Thymus (tissue), 11 donors: ENCODE measurements around the gene S100P. TPM values are rescaled to one million over a fixed set of nuclear protein-coding genes. Genes with fewer than 3 reads are reported as not detected.
"Not testable (repeated sequence)": the region's sequence is repeated elsewhere in the genome, so short reads cannot be mapped to it uniquely, and the experiment has no call there.

Source experiments
- DNase-seq, 9 donors: peaks; one replicate each; pipeline ENCODE4 v3.0.0-alpha.2; 2013; ENCODE audit warnings: low spot score in 9 of 9, low read depth in 6 of 9, missing footprints in 1 of 9
- H3K27ac ChIP-seq, 2 donors: one replicate each; pipeline ENCODE4 v1.5.1; 2013; ENCODE audit warnings: control low read depth in 1 of 2, low read depth in 1 of 2, low read length in 1 of 2, mild to moderate bottlenecking in 1 of 2, moderate library complexity in 1 of 2
- H3K27me3 ChIP-seq, 2 donors: one replicate each; pipeline ENCODE4 v1.5.1; 2013; ENCODE audit warnings: low read length in 1 of 2; ENCODE audit not compliant: control insufficient read depth in 2 of 2, insufficient read depth in 1 of 2
- H3K36me3 ChIP-seq, 2 donors: one replicate each; pipeline ENCODE4 v1.5.1; 2013; ENCODE audit warnings: low read length in 1 of 2, mild to moderate bottlenecking in 1 of 2, moderate library complexity in 1 of 2; ENCODE audit not compliant: control insufficient read depth in 2 of 2, insufficient read depth in 2 of 2
- H3K4me1 ChIP-seq, 2 donors: one replicate each; pipeline ENCODE4 v1.5.1; 2013; ENCODE audit warnings: low read length in 2 of 2; ENCODE audit not compliant: control insufficient read depth in 2 of 2, insufficient read depth in 2 of 2
- H3K4me3 ChIP-seq, 2 donors: one replicate each; pipeline ENCODE4 v1.5.1; 2013; ENCODE audit warnings: low read length in 2 of 2, control low read depth in 1 of 2, mild to moderate bottlenecking in 1 of 2
- H3K9me3 ChIP-seq, 2 donors: one replicate each; pipeline ENCODE4 v1.5.1; 2013; ENCODE audit warnings: low read length in 1 of 2, mild to moderate bottlenecking in 1 of 2; ENCODE audit not compliant: control insufficient read depth in 2 of 2, insufficient read depth in 1 of 2
- WGBS: extraction: QIAGEN DNeasy Blood & Tissue Kit; methylation state at CpG from one replicate; pipeline ENCODE4 v1.1.7; 2013; 5-methylcytosine and 5-hydroxymethylcytosine counted together
- polyA plus RNA-seq: library from polyadenylated mRNA; stranded (reverse); fragments of 200-250 nt; gene quantifications from one replicate; pipeline ENCODE4 v1.2.3, GENCODE V29; 2013
- total RNA-seq: library from RNA; stranded (reverse); fragments of 120-200 nt; gene quantifications from one replicate; pipeline ENCODE4 v1.2.4, GENCODE V29; 2013
- donor health status: healthy.

Gene S100P
- total and polyA plus RNA-seq, 2 donors: 9.7 to 32.8 TPM

DNA sequence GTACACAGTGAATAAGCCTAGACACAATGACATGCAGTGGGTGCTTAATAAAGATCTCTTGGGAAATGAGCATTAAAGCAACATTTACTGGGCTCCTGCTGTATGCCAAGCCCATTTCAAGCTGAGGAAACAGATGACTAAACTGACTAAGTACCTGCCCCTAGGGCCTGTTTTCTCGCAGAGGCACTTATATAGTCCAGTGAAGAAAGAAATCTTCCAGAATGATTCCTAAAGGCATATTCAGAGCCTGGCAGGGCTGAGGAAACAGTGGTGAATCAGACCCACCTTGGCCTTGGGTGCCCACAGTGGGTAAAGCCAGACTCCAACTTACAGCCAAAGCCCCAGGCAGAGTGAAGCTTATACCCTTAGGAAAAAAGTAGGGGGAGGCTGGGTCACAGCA lies 22.0 kb upstream of the S100P start:
- H3K9me3 ChIP-seq: no peaks in the 10 kb centered on the region
- DNase-seq: no peak
- 98% methylated on average over 1 of the region's 1 CpG for WGBS
- no peak overlapping the region for H3K27ac ChIP-seq
- H3K36me3 ChIP-seq: peaks cover 3 to 11% of the 10 kb centered on the region in 2 donors
- H3K4me3 ChIP-seq: no peak overlapping the region
- H3K27me3 ChIP-seq: no peaks in the 10 kb centered on the region
- H3K4me1 ChIP-seq: peaks cover 13 to 21% of the 10 kb centered on the region in 2 donors

DNA sequence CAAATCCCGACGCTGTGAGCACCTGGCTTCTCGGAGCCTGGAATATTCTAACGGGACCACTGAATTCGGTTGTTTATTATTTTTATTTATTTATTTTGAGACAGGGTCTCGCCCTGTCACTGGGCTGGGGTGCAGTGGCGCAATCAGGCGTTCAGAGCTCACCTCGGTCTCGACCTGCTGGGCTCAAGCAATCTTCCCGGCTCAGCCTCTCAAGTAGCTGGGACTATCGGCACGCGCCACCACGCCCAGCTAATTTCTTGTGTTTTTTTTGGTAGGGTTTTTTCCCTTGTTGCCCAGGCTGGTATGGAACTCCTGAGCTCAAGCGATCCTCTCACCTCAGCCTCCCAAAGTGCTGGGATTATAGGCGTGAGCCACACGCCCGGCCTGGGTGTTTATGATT lies 21.5 kb upstream of the S100P start:
- no peak for DNase-seq
- no peak overlapping the region for H3K27ac ChIP-seq
- H3K27me3 ChIP-seq: no peaks in the 10 kb centered on the region
- no peak overlapping the region for H3K4me3 ChIP-seq
- no peaks in the 10 kb centered on the region for H3K9me3 ChIP-seq
- peaks cover 3 to 12% of the 10 kb centered on the region in 2 donors for H3K36me3 ChIP-seq
- 98% methylated on average over 19 of the region's 19 CpGs for WGBS
- peaks cover 13 to 25% of the 10 kb centered on the region in 2 donors for H3K4me1 ChIP-seq

DNA sequence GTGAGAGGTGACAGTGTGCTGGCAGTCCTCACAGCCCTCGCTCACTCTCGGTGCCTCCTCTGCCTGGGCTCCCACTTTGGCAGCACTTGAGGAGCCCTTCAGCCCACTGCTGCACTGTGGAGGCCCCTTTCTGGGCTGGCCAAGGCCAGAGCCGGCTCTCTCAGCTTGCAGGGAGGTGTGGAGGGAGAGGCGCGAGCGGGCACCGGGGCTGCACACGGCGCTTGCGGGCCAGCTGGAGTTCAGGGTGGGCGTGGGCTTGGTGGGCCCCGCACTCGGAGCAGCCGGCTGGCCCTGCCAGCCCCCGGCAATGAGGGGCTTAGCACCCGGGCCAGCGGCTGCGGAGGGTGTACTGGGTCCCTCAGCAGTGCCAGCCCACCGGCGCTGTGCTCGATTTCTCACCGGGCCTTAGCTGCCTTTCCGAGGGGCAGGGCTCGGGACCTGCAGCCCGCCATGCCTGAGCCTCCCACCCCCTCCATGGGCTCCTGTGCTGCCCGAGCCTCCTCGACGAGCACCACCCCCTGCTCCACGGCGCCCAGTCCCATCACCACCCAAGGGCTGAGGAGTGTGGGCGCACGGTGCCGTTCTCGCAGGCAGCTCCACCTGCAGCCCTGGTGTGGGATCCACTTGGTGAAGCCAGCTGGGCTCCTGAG lies 21.0 kb upstream of the S100P start:
- not testable (repeated sequence) for H3K27ac ChIP-seq, H3K9me3 ChIP-seq, DNase-seq, H3K4me3 ChIP-seq, H3K27me3 ChIP-seq
- WGBS: 95% methylated on average over 34 of the region's 34 CpGs
- Histone ChIP-seq H3K4me1 (peaks cover 13 to 27% of the 10 kb centered on the region in 2 donors), H3K36me3 (peaks cover 6 to 17% of the 10 kb centered on the region in 2 donors)

DNA sequence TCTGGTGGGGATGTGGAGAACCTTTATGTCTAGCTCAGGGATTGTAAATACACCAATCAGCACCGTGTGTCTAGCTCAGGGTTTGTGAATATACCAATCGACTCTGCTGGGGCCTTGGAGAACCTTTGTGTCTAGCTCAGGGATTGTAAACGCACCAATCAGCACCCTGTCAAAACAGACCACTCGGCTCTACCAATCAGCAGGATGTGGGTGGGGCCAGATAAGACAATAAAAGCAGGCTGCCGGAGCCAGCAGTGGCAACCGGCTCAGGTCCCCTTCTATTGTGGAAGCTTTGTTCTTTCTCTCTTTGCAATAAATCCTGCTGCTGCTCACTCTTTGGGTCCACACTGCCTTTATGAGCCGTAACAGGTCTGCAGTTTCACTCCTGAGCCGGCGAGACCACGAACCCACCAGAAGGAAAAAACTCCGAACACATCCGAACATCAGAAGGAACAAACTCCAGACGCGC lies 20.5 kb upstream of the S100P start:
- WGBS: 35% methylated on average over 14 of the region's 14 CpGs
- H3K27me3 ChIP-seq, H3K9me3 ChIP-seq: not testable (repeated sequence)
- Histone ChIP-seq H3K36me3 (peaks cover 6 to 18% of the 10 kb centered on the region in 2 donors), H3K4me3 (peak overlapping the region; percentile 63), H3K27ac (peak overlapping the region; percentile 88 to 94), H3K4me1 (peaks cover 13 to 27% of the 10 kb centered on the region in 2 donors)
- DNase-seq: peak in 1 of 9 donors; percentile 45

DNA sequence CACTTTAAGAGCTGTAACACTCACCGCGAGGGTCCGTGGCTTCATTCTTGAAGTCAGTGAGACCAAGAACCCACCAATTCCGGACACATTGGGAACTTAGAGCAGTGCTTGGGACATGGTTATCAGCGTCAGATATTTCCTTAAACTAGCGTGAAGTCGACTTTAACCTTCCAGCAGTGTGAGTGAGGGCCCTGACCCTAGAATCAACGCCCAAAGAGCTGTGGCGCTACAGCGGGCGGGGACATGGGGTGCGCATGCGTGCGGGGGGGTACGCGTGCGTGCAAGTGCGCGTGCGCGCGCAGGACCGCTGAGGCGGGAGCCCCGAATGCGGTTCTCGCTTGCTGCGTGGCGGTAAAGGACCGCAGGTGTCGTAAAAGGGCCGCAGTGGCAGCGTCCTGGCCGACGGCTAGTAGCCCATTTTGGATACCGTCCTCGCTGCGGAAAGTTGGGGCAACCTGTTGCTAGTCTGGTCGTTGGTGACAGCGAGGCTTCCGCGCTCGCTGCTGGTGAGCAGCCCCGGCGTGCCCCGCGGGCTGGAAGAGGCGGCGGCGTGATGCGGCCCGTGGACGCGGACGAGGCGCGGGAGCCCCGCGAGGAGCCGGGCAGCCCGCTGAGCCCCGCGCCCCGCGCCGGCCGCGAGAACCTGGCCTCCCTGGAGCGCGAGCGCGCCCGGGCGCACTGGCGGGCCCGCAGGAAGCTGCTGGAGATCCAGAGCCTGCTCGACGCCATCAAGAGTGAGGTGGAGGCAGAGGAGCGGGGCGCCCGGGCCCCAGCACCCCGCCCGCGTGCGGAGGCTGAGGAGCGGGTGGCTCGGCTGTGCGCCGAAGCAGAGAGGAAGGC lies 19.8 kb upstream of the S100P start:
- H3K4me1 ChIP-seq: peaks cover 13 to 27% of the 10 kb centered on the region in 2 donors
- under 1% methylated on average over 89 of the region's 89 CpGs for WGBS

DNA sequence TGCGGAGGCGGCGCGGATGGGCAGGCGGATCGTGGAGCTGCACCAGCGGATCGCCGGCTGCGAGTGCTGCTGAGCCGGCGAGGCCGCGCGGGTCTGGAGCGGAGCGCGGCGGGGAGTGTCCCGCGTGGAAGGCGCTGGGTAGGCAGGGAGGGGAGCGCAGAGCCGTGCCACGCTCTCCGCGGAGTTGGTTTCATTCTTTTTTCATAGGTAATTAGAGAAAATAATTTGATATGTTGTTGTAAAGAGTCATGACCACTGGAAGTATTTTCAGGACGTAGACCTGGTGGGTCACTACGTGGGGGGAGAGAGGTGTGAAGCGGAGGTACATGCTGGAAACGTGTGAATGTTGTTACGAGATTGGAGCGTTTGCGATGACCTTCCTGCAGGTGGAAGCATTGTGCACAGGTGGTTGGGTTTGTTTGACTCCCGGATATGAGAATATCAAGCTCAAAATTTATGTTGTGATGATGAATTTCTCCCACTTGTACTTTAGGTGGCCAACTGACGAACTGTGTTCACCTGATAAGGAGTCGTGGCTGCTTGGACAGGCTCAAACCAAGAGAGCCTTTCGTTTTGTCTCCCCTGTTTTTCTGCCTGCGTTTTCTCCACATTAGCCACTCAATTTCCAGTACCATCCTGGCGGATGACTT lies 19.1 kb upstream of the S100P start:
- peak overlapping the region; percentile 63 for H3K4me3 ChIP-seq
- H3K27ac ChIP-seq: peak overlapping the region; percentile 72 to 94
- peaks cover 13 to 18% of the 10 kb centered on the region in 2 donors for H3K36me3 ChIP-seq
- 5% methylated on average over 40 of the region's 40 CpGs for WGBS
- no peaks in the 10 kb centered on the region for H3K27me3 ChIP-seq
- peak in 8 of 9 donors; percentile 54 to 89 (median 70) for DNase-seq
- no peaks in the 10 kb centered on the region for H3K9me3 ChIP-seq
- H3K4me1 ChIP-seq: peaks cover 13 to 27% of the 10 kb centered on the region in 2 donors

More for the DNA sequence above, 19.8 kb upstream of the S100P start:
- Histone ChIP-seq H3K27ac (peak overlapping the region; percentile 88 to 94), H3K4me3 (peak overlapping the region; percentile 63), H3K27me3 (no peaks in the 10 kb centered on the region), H3K36me3 (peaks cover 13 to 18% of the 10 kb centered on the region in 2 donors), H3K9me3 (no peaks in the 10 kb centered on the region)
- DNase-seq: peak; percentile 83 to 95 (median 86)

DNA sequence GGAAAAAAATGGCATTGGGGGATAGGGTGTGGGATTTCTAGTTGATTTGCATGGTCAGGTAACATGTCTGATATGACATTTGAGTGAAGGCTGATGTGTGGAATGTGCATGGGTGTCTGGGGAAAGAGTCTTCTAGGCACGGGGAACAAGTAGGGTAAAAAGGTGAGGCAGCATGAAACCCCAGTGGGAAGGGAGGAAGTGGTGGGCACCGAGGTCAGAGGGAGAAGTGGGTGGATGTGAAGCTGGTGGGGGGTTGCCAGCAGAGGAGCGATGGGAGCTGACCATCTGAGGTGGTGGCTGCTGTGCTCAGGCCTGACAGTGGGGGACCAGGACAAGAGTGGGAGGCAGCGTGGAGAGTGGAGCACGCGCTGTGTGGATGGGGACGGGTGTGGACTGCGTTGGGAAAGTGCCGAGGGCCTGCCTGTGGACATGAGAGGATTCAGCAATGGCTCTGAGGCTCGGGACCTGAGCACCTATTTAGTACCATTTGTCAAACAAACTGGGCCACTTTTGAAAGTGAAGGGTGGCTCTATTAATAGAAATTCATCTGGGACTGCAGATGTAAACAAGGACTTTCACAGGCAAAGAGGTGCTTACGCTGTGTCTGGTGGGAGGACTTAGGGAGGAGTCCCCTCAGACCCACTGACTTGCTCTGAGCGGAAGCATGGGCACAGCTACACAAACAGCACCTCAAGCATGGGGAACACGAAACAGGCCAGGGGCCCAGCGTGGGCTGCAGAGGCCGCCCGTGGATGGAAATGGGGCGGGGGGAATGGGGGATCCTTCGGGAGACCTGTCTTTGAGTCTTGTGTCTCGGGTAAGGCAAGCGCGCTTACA lies 16.7 kb upstream of the S100P start:
- Histone ChIP-seq H3K36me3 (peaks cover 16 to 18% of the 10 kb centered on the region in 2 donors), H3K4me1 (peaks cover 13 to 27% of the 10 kb centered on the region in 2 donors), H3K27ac (no peak overlapping the region), H3K4me3 (no peak overlapping the region), H3K27me3 (no peaks in the 10 kb centered on the region), H3K9me3 (peaks cover 0 to 2% of the 10 kb centered on the region in 2 donors)
- 90% methylated on average over 21 of the region's 21 CpGs for WGBS
- DNase-seq: no peak

DNA sequence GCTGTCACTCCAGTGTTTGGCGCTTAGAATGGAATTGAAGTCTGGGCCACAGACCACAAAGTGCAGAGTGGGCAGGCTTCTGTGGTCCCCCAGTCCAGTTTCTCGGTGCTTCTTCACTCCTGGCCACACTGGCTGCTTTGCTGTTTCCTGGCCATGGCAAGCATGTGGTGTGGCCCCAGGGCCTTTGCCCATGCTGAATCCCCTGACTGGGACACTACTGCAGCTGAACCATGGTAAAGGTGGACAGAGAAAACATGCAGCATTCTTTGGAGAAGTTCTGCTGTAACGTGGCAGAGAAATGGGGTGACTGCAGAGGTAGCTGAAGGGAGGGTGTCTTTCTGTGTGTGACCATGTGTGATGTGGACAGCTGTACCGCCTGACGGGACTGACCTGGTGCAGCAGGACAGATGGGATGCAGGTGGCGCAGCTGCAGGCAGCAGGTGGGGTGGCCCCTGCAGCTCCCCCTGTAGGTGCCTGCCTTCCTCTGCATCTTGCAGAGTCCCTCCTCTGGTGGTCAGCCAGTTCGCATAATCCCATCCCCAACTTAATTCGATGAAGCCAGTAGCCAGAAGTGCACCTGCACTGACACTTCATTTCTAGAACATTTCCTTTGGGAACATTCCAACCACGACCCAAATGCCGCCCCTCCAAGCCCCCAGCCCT lies 13.2 kb upstream of the S100P start:
- peaks cover 3 to 16% of the 10 kb centered on the region in 2 donors for H3K4me1 ChIP-seq
- 93% methylated on average over 10 of the region's 10 CpGs for WGBS
- H3K4me3 ChIP-seq: no peak overlapping the region
- H3K27ac ChIP-seq: no peak overlapping the region
- peaks cover 15 to 18% of the 10 kb centered on the region in 2 donors for H3K36me3 ChIP-seq
- DNase-seq: no peak
- H3K9me3 ChIP-seq: peaks cover 0 to 2% of the 10 kb centered on the region in 2 donors
- no peaks in the 10 kb centered on the region for H3K27me3 ChIP-seq
